Measurements from ENCODE around the gene ARHGAP19.
"Not testable (repeated sequence)": the region's sequence is repeated elsewhere in the genome, so short reads cannot be mapped to it uniquely, and the experiment has no call there.

ARHGAP19 gene

DNA sequence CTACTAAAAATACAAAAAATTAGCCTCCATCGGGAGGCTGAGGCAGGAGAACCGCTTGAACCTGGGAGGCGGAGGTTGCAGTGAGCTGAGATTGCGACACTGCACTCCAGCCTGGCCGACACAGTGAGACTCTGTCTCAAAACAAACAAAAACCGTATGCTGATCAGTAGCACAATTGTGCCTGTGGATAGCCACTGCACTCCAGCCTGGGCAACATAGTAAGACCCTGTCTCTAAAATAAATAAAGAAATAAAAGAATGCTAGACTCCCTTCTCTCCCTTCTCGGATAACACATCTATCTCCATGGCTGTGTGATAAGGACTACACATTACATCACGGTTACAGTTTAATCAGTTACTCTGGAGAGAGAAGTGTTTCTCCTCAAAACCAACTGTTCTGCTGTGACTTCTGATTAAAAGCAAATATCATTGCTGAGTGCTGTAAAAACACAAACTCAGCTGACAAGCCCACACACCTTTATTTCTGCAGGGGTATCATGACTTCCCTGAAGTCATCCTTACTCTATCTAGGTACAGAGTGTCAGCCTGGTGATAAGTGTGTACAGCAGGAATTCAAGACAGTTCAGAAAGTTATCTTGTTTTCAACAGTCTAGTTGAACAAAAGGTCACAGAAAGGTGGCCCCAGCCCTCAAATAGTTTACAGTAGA lies 5.3 kb upstream of the ARHGAP19 start:
- TF ChIP-seq, protein P1, sequence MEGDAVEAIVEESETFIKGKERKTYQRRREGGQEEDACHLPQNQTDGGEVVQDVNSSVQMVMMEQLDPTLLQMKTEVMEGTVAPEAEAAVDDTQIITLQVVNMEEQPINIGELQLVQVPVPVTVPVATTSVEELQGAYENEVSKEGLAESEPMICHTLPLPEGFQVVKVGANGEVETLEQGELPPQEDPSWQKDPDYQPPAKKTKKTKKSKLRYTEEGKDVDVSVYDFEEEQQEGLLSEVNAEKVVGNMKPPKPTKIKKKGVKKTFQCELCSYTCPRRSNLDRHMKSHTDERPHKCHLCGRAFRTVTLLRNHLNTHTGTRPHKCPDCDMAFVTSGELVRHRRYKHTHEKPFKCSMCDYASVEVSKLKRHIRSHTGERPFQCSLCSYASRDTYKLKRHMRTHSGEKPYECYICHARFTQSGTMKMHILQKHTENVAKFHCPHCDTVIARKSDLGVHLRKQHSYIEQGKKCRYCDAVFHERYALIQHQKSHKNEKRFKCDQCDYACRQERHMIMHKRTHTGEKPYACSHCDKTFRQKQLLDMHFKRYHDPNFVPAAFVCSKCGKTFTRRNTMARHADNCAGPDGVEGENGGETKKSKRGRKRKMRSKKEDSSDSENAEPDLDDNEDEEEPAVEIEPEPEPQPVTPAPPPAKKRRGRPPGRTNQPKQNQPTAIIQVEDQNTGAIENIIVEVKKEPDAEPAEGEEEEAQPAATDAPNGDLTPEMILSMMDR (IDR thresholded peaks at IDR 0.05; ENCODE audit: low read depth, low read length, missing control alignments): no peak
- no peak for DNase-seq (ENCODE audit: low read depth)

DNA sequence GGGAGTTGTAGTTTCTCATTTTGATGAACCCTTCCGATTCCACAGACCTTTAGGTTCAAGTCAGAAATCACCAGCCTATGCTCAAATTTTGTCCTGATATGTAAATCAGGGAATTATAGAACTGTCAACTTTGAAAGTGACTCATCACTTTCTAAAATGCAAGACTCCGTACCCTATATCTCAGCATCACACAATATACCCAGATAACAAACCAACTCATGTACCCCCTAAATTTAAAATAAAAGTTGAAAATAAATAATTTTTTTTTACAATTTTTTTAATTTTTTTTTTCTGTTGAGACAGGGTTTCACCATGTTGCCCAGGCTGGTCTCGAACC lies 393 bp upstream of the ARHGAP19 start:
- no peak overlapping the region for H3K4me3 ChIP-seq (ENCODE audit: low read depth, low read length)
- TF ChIP-seq, protein P1 (IDR thresholded peaks at IDR 0.05; ENCODE audit: low read depth, low read length, missing control alignments): no peak
- in situ Hi-C loops (cut with HindIII; ENCODE audit: low sequenced_read_pairs): no loop called here

More for the DNA sequence above, 5.3 kb upstream of the ARHGAP19 start:
- no peak overlapping the region for H3K4me3 ChIP-seq (ENCODE audit: low read depth, low read length)
- in situ Hi-C loops (cut with HindIII; ENCODE audit: low sequenced_read_pairs): no loop called here

DNA sequence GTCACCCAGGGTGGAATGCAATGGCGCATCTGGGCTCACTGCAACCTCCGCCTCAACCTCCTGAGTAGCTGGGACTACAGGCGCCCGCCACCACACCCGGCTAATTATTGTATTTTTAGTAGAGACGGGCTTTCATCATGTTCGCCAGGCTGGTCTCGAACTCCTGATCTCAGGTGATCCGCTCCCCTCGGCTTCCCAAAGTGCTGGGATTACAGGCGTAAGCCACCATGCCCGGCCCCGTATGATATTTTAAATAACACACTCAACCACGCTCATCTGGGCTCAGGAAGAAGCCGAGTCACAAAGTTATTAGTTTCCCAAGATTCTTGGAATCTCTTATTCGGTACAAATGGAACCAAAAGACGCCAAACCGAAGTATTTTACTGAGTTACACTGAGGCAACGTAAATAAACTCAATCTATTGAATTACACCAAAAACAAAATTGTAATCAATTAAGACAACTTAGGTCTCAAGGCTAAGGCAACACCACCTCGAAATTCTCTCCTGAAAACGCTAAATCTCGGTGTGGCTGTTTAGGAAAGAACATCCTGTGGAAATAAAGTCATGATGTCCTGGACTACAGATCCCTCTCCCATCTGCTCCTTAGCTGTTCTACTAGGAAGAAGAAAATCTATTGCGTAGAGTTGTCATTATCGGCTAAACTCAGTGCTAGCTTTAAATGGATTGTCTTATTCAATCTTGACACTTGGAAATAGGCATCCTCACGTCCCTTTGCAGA lies 910 bp downstream of the ARHGAP19 start:
- peak overlapping the region; percentile 96 for H3K4me3 ChIP-seq (ENCODE audit: low read depth, low read length)
- TF ChIP-seq, protein P1 (IDR thresholded peaks at IDR 0.05; ENCODE audit: low read depth, low read length, missing control alignments): no peak
- in situ Hi-C loops (cut with HindIII; ENCODE audit: low sequenced_read_pairs): no loop called here
- no peak for DNase-seq (ENCODE audit: low read depth)

More for the DNA sequence above, 393 bp upstream of the ARHGAP19 start:
- no peak for DNase-seq (ENCODE audit: low read depth)

DNA sequence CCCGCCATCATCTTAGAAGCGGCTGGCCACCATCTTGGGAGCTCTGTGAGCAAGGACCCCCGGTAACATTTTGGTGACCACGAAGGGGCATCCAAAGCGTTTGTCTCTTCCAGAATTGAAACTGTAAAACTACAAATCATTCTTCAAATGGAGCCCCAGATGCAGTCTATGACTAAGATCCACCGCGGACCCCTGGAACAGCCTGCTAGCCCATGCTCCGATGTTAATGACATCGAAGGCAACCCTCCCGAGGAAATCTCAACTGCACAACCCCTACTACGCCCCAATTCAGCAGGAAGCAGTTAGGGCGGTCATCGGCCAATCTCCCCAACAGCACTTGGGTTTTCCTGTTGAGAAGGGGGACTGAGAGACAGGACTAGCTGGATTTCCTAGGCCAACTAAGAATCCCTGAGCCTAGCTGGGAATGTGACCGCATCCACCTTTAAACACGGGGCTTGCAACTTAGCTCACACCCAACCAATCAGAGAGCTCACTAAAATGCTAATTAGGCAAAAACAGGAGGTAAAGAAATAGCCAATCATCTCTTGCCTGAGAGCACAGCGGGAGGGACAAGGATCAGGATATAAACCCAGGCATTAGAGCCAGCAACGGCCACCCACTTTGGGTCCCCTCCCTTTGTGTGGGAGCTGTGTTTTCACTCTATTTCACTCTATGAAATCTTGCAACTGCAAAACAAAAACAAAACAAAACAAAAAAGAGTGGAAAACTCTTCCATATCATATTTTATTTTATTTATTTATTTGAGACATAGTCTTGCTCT lies 1.7 kb downstream of the ARHGAP19 start:
- DNase-seq (ENCODE audit: low read depth); in situ Hi-C loops (cut with HindIII; ENCODE audit: low sequenced_read_pairs); H3K4me3 ChIP-seq (ENCODE audit: low read depth, low read length): not testable (repeated sequence)

DNA sequence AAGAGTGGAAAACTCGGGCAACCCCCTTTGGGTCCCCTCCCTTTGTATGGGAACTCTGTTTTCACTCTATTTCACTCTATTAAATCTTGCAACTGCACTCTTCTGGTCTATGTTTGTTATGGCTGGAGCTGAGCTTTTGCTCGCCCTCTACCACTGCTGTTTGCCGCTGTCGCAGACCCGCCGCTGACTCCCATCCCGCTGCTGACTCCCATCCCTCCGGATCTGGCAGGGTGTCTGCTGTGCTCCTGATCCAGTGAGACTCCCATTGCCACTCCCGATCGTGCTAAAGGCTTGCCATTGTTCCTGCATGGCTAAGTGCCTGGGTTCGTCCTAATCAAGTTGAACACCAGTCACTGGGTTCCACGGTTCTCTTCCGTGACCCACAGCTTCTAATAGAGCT lies 2.4 kb downstream of the ARHGAP19 start:
- DNase-seq (ENCODE audit: low read depth): not testable (repeated sequence)

DNA sequence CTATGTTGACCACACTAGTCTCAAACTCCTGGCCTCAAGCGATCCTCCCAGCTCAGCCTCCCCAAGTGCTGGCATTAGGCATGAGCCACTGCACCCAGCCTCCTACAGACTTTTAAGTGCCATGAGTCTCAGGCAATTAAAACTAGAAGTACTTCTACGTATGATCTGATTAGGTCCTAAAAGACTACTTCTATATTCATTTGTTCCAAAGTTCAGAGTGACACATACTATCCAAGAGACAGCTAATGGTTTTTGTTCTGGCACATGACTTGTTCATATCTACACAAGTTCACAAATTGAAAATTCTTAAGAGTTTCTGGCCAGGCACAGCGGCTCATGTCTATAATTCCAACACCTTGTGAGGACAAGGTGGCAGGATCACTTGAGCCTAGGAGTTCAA lies 11.7 kb downstream of the ARHGAP19 start:
- no peak for DNase-seq (ENCODE audit: low read depth)
- TF ChIP-seq, protein P1 (IDR thresholded peaks at IDR 0.05; ENCODE audit: low read depth, low read length, missing control alignments): no peak
- in situ Hi-C loops (cut with HindIII; ENCODE audit: low sequenced_read_pairs): no loop called here
- H3K4me3 ChIP-seq (ENCODE audit: low read depth, low read length): no peak overlapping the region

More for the DNA sequence above, 2.4 kb downstream of the ARHGAP19 start:
- H3K4me3 ChIP-seq (ENCODE audit: low read depth, low read length); in situ Hi-C loops (cut with HindIII; ENCODE audit: low sequenced_read_pairs): not testable (repeated sequence)

DNA sequence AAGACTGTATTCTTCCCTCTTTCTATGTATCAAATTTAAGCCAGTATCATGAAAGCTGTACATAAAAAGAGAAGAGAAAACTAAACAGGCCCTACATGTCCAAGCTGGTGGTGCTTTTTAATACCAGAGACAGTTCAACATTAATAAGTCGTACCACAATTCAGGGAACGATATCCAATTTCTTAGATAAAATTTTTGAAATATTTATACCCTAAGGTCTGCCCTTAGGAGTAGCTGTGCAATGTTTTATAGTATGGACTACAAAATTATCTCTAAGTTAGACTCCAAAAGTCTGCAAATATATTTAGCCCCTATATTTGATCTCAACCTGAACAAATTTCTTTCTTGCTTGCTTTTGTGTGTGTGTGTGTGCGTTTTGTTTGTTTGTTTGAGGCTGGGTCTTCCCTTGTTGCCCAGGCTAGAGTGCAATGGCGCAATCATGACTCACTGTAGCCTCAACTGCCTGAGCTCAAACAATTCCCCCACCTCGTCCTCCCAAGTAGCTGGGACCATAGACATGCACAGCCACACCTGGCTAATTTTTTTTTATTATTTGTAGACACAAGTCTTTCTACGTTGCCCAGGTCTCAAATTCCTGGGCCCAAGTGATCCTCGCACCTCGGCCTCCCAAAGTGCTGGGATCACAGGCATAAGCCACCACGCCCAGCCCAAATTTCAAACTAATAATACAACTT lies 13.2 kb downstream of the ARHGAP19 start:
- DNase-seq (ENCODE audit: low read depth): no peak
- TF ChIP-seq, protein P1 (IDR thresholded peaks at IDR 0.05; ENCODE audit: low read depth, low read length, missing control alignments): no peak
- in situ Hi-C loops (cut with HindIII; ENCODE audit: low sequenced_read_pairs): no loop called here
- no peak overlapping the region for H3K4me3 ChIP-seq (ENCODE audit: low read depth, low read length)
